ENCODE results near the gene RSPO1.

RSPO1 gene

DNA sequence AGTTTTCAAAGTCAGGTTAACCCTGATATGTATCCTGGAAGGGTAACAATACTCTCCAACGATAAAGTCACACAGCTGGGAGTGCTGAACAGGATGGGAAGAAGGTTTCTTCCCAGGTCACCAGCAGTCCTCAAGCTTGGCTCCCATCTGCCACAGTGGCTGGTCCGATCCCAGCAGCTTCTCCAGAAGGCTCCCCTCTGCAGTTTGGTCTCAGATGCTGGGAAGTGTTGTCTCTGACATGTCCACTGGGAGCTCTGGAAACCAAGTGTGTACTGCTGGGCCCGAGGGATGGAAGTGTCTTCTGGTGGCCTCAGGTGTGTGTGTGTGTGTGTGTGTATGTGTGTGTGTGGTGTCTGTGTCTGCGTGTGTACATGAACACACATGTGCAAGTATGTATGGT, 22.5 kb downstream of the RSPO1 start:
- no peak for TF ChIP-seq EZH2 (IDR thresholded peaks at IDR 0.05; ENCODE audit: borderline replicate concordance, low read length)
- H3K9me2 ChIP-seq (ENCODE audit: low read depth, low read length): no peaks in the 10 kb centered on the region
- H3K36me3 ChIP-seq (ENCODE audit: insufficient read depth, low read length): no peaks in the 10 kb centered on the region
- H3K27me3 ChIP-seq (ENCODE audit: insufficient read depth, low read length): peaks cover 2% of the 10 kb centered on the region; the same call in 1 of the 2 replicates
- no peak overlapping the region for H3K9ac ChIP-seq (ENCODE audit: low read length)
- H3K4me3 ChIP-seq (ENCODE audit: low read depth, low read length, poor library complexity, severe bottlenecking): no peak overlapping the region
- no peak overlapping the region for H3K4me2 ChIP-seq (ENCODE audit: low read length)
- no peaks in the 10 kb centered on the region for H3F3A ChIP-seq (ENCODE audit: insufficient read depth, low read length)
- H3K4me1 ChIP-seq (ENCODE audit: insufficient read depth, low read length, severe bottlenecking): no peaks in the 10 kb centered on the region
- H2AFZ ChIP-seq (ENCODE audit: low read length): no peak overlapping the region
- no peaks in the 10 kb centered on the region for H4K20me1 ChIP-seq (ENCODE audit: insufficient read depth, low read length)
- H3K27ac ChIP-seq (ENCODE audit: low read depth, low read length, poor library complexity, severe bottlenecking): no peak overlapping the region
- no peaks in the 10 kb centered on the region for H3K79me2 ChIP-seq (ENCODE audit: insufficient read depth, low read length)
- no peaks in the 10 kb centered on the region for H3K9me3 ChIP-seq (ENCODE audit: low read length)

GRCh38 chr1:37609994-37610393, 24.7 kb downstream of the RSPO1 start:
- H3K9me3 ChIP-seq (ENCODE audit: low read length): no peaks in the 10 kb centered on the region
- H3K4me2 ChIP-seq (ENCODE audit: low read length): no peak overlapping the region
- H3K79me2 ChIP-seq (ENCODE audit: insufficient read depth, low read length): no peaks in the 10 kb centered on the region
- H4K20me1 ChIP-seq (ENCODE audit: insufficient read depth, low read length): no peaks in the 10 kb centered on the region
- H3K4me1 ChIP-seq (ENCODE audit: insufficient read depth, low read length, severe bottlenecking): no peaks in the 10 kb centered on the region
- no peak overlapping the region for H2AFZ ChIP-seq (ENCODE audit: low read length)
- H3F3A ChIP-seq (ENCODE audit: insufficient read depth, low read length): no peaks in the 10 kb centered on the region
- H3K36me3 ChIP-seq (ENCODE audit: insufficient read depth, low read length): no peaks in the 10 kb centered on the region
- no peak overlapping the region for H3K4me3 ChIP-seq (ENCODE audit: low read depth, low read length, poor library complexity, severe bottlenecking)
- H3K27me3 ChIP-seq (ENCODE audit: insufficient read depth, low read length): peaks cover 8% of the 10 kb centered on the region; the same call in 1 of the 2 replicates
- no peak overlapping the region for H3K9ac ChIP-seq (ENCODE audit: low read length)
- TF ChIP-seq CTCF (IDR thresholded peaks at IDR 0.05; ENCODE audit: low read length) (no peak), EZH2 (IDR thresholded peaks at IDR 0.05; ENCODE audit: borderline replicate concordance, low read length) (no peak)
- H3K27ac ChIP-seq (ENCODE audit: low read depth, low read length, poor library complexity, severe bottlenecking): no peak overlapping the region
- no peaks in the 10 kb centered on the region for H3K9me2 ChIP-seq (ENCODE audit: low read depth, low read length)

DNA sequence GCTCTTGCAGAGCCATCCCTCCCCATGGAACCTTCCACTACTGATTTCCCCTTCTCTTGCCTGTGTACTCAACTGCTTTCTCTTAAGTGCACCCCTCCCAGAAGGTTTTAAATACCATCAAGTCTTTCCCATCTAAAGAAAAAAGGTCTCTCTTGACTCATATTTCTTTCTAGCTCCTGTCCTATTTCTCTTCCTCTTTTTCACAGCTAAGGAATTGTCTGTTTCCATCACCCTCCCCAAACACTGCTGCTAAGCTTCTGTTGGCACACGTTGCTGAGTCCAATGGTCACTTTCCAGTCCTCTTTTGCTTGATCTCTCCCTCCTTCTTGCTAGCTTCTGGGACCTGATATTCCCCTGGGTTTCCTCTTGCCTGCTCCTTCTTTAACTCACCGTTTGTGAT, 25.7 kb downstream of the RSPO1 start:
- Histone ChIP-seq H3K4me1 (ENCODE audit: insufficient read depth, low read length, severe bottlenecking) (no peaks in the 10 kb centered on the region), H3K27ac (ENCODE audit: low read depth, low read length, poor library complexity, severe bottlenecking) (no peak overlapping the region), H3K9me2 (ENCODE audit: low read depth, low read length) (no peaks in the 10 kb centered on the region), H3K4me2 (ENCODE audit: low read length) (no peak overlapping the region), H3K36me3 (ENCODE audit: insufficient read depth, low read length) (no peaks in the 10 kb centered on the region), H2AFZ (ENCODE audit: low read length) (no peak overlapping the region), H3K79me2 (ENCODE audit: insufficient read depth, low read length) (no peaks in the 10 kb centered on the region), H4K20me1 (ENCODE audit: insufficient read depth, low read length) (no peaks in the 10 kb centered on the region), H3K9ac (ENCODE audit: low read length) (no peak overlapping the region), H3K27me3 (ENCODE audit: insufficient read depth, low read length) (peaks cover 8% of the 10 kb centered on the region; the same call in 1 of the 2 replicates), H3K9me3 (ENCODE audit: low read length) (no peaks in the 10 kb centered on the region), H3K4me3 (ENCODE audit: low read depth, low read length, poor library complexity, severe bottlenecking) (no peak overlapping the region), H3F3A (ENCODE audit: insufficient read depth, low read length) (no peaks in the 10 kb centered on the region)
- TF ChIP-seq EZH2 (IDR thresholded peaks at IDR 0.05; ENCODE audit: borderline replicate concordance, low read length): no peak
- no peak for TF ChIP-seq CTCF (IDR thresholded peaks at IDR 0.05; ENCODE audit: low read length)

Data from OCI-LY1 (cell line).